HCT116 (cell line): Measurements from ENCODE around the gene GRB10. TPM values are rescaled to one million over a fixed set of nuclear protein-coding genes. Genes with fewer than 3 reads are reported as not detected.

Experiments
- ATAC-seq: fragments of 200-7000 bp; cut with Tn5 transposase; 2 replicates; pipeline ENCODE4 v1.9.1; 2020; ENCODE audit warnings: mild to moderate bottlenecking, moderate library complexity
- BruUV-seq: library from RNA; stranded (reverse); fragments of 400-500 nt; replicated peaks from 2 replicates; lab custom pipeline; 2021; lab: Mats Ljungman, UMichigan
- CTCF ChIA-PET: fragments of 300-600 bp; sonication (Branson Sonifier 250); formaldehyde crosslinking; loops from one replicate; lab custom pipeline; 2021; ENCODE audit warnings: antibody characterized with exemption; lab: Charles Lee
- POLR2A ChIA-PET: fragments of 300-600, 350-600 bp; sonication (Branson Sonifier 250); formaldehyde crosslinking; loops from one replicate; lab custom pipeline; 2021; ENCODE audit warnings: antibody characterized with exemption; lab: Charles Lee
- RAD21 ChIA-PET, 2 experiments: fragments of 300-600 bp; sonication (Branson Sonifier 250); formaldehyde crosslinking; loops; one replicate each; lab custom pipeline; 2023; ENCODE audit warnings: low total read pairs in 2 of 2; ENCODE audit not compliant: uncharacterized antibody in 2 of 2, unreplicated experiment in 2 of 2, low non-redundant PET in 1 of 2; lab: Charles Lee
- DNase-seq: peaks from one replicate; pipeline ENCODE4 v3.0.0-alpha.2; 2010; ENCODE audit warnings: low read depth, low spot score
- H2AFZ ChIP-seq: fragments of 200-600 bp; shearing (Covaris generic), sonication (generic); 2 replicates; pipeline ENCODE4 v1.6.1; 2017; ENCODE audit warnings: low read depth, mixed run types, mixed read lengths, antibody characterized with exemption, low read length; ENCODE audit not compliant: poor library complexity, severe bottlenecking
- H3K27ac ChIP-seq: 2 replicates; pipeline ENCODE4 v1.5.1; 2012; ENCODE audit warnings: low read depth, low read length
- H3K27me3 ChIP-seq: fragments of 200-600 bp; sonication (generic); 2 replicates; pipeline ENCODE4 v1.6.1; 2016; ENCODE audit warnings: mixed run types, low read length, mixed read lengths; ENCODE audit not compliant: insufficient read depth
- H3K36me3 ChIP-seq, 2 experiments: fragments of 200-500 bp in 1 of 2; fragments of 200-600 bp in 1 of 2; sonication (Bioruptor generic) in 1 of 2; sonication (generic) in 1 of 2; 2 replicates each; pipeline versions ENCODE4 v1.5.1 to v1.6.1; 2014 to 2016; ENCODE audit warnings: low read length in 2 of 2, inconsistent platforms in 1 of 2, mixed read lengths in 1 of 2, mixed run types in 1 of 2; ENCODE audit not compliant: insufficient read depth in 2 of 2, control insufficient read depth in 1 of 2
- H3K4me1 ChIP-seq, 2 experiments: fragments of 200-600 bp in 1 of 2; sonication (generic) in 1 of 2; 2 replicates each; pipeline versions ENCODE4 v1.5.1 to v1.6.1; 2012 to 2017; ENCODE audit warnings: low read length in 2 of 2, inconsistent platforms in 1 of 2, mild to moderate bottlenecking in 1 of 2, mixed read lengths in 1 of 2, mixed run types in 1 of 2, moderate library complexity in 1 of 2; ENCODE audit not compliant: insufficient read depth in 2 of 2, control insufficient read depth in 1 of 2
- H3K4me2 ChIP-seq: fragments of 200-600 bp; sonication (generic); 2 replicates; pipeline ENCODE4 v1.6.1; 2017; ENCODE audit warnings: mixed run types, low read length, mixed read lengths
- H3K4me3 ChIP-seq, 2 experiments: fragments of 200-600 bp in 1 of 2; sonication (generic) in 1 of 2; replicated peaks in 1 of 2; 2 replicates each; pipeline ENCODE4 v1.5.1; 2011 to 2016; ENCODE audit warnings: low read length in 2 of 2, control low read depth in 1 of 2, low read depth in 1 of 2, mild to moderate bottlenecking in 1 of 2, mixed read lengths in 1 of 2, mixed run types in 1 of 2
- H3K79me2 ChIP-seq: fragments of 200-600 bp; sonication (generic); 2 replicates; pipeline ENCODE4 v1.6.1; 2017; ENCODE audit warnings: mild to moderate bottlenecking, mixed run types, low read length, moderate library complexity, mixed read lengths; ENCODE audit not compliant: insufficient read depth
- H3K9ac ChIP-seq: fragments of 200-600 bp; sonication (generic); 2 replicates; pipeline ENCODE4 v1.6.1; 2016; ENCODE audit warnings: low read length, mixed read lengths
- H3K9me2 ChIP-seq: fragments of 200-600 bp; sonication (generic), shearing (Covaris generic); 2 replicates; pipeline ENCODE4 v1.6.1; 2017; ENCODE audit warnings: mixed run types, mild to moderate bottlenecking, moderate library complexity; ENCODE audit not compliant: insufficient read depth
- H3K9me3 ChIP-seq, 2 experiments: fragments of 200-500 bp in 1 of 2; fragments of 200-600 bp in 1 of 2; sonication (Bioruptor generic) in 1 of 2; sonication (generic) in 1 of 2; 2 replicates each; pipeline ENCODE4 v1.6.1; 2014 to 2017; ENCODE audit warnings: low read length in 2 of 2, mixed read lengths in 2 of 2, inconsistent platforms in 1 of 2, low read depth in 1 of 2, mild to moderate bottlenecking in 1 of 2, mixed run types in 1 of 2, moderate library complexity in 1 of 2; ENCODE audit not compliant: control insufficient read depth in 1 of 2, insufficient read depth in 1 of 2
- H4K20me1 ChIP-seq: fragments of 200-600 bp; sonication (generic), shearing (Covaris generic); 2 replicates; pipeline ENCODE4 v1.6.1; 2017; ENCODE audit warnings: mixed run types, mild to moderate bottlenecking, moderate library complexity; ENCODE audit not compliant: insufficient read depth
- CBX3 ChIP-seq: IDR thresholded peaks from 2 replicates; pipeline ENCODE4 v1.6.1; 2012; ENCODE audit warnings: low read depth
- EZH2 ChIP-seq: fragments of 200-600 bp; sonication (generic); IDR thresholded peaks from 2 replicates; pipeline ENCODE4 v1.6.1; 2017; ENCODE audit warnings: antibody characterized with exemption, mixed run types
- FOSL1 ChIP-seq: IDR thresholded peaks from 2 replicates; pipeline ENCODE4 v1.6.1; 2012; ENCODE audit warnings: low read depth
- SRF ChIP-seq: IDR thresholded peaks from 2 replicates; pipeline ENCODE4 v1.6.1; 2012; ENCODE audit warnings: low read depth
- ZFX ChIP-seq: fragments of 450-650 bp; IDR thresholded peaks from 2 replicates; pipeline ENCODE4 v1.6.1; 2017
- intact Hi-C: fragments of 100-400 bp; cut with micrococcal nuclease; formaldehyde crosslinking; loops from 2 replicates; pipeline ENCODE4 v1.10.0; 2022
- total RNA-seq: library from RNA; stranded (reverse); gene quantifications from one replicate; pipeline ENCODE4 v1.2.1, GENCODE V29; 2021; ENCODE audit not compliant: unreplicated experiment
- TF ChIP-seq, protein P1 (sequence below): IDR thresholded peaks from 2 replicates; pipeline ENCODE4 v1.6.1; 2012
- TF ChIP-seq, protein P2 (sequence below): IDR thresholded peaks from 2 replicates; pipeline ENCODE4 v1.6.1; 2011; ENCODE audit warnings: mild to moderate bottlenecking, low read length, moderate library complexity; ENCODE audit not compliant: insufficient replicate concordance; ENCODE audit errors: extremely low read depth

GRB10 gene
- total RNA-seq, 1 experiment from 2014 or later: 37.3 TPM

DNA sequence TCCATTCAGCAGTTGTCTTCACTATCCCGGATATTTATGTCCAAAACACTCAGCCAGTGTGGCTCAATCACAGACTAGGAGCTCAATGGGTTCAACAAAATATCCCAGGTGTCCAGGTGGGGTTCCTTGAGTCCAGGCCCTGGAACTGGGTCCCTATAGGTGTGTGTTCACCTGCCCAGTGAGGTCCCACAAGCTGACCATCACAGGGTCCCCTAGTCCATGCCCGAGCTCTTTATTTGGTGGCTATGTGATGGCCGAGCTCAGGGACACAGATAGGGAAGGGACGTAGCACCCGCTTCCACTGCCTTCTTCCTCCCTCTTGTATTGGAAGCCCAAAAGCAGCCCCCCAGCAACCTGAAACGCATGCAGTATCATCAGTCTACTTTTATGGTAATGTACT, 138.6 kb downstream of the GRB10 start:
- H3K9ac ChIP-seq: no peak overlapping the region
- TF ChIP-seq, protein P1, sequence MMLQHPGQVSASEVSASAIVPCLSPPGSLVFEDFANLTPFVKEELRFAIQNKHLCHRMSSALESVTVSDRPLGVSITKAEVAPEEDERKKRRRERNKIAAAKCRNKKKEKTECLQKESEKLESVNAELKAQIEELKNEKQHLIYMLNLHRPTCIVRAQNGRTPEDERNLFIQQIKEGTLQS: no peak
- TF ChIP-seq SRF (no peak), EZH2 (no peak), CBX3 (no peak), FOSL1 (no peak), ZFX (no peak)
- TF ChIP-seq, protein P2, sequence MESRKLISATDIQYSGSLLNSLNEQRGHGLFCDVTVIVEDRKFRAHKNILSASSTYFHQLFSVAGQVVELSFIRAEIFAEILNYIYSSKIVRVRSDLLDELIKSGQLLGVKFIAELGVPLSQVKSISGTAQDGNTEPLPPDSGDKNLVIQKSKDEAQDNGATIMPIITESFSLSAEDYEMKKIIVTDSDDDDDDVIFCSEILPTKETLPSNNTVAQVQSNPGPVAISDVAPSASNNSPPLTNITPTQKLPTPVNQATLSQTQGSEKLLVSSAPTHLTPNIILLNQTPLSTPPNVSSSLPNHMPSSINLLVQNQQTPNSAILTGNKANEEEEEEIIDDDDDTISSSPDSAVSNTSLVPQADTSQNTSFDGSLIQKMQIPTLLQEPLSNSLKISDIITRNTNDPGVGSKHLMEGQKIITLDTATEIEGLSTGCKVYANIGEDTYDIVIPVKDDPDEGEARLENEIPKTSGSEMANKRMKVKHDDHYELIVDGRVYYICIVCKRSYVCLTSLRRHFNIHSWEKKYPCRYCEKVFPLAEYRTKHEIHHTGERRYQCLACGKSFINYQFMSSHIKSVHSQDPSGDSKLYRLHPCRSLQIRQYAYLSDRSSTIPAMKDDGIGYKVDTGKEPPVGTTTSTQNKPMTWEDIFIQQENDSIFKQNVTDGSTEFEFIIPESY: no peak
- ATAC-seq (no peak), DNase-seq (no peak)
- no peaks in the 10 kb centered on the region for H3K27me3 ChIP-seq
- H3K4me1 ChIP-seq: no peaks in the 10 kb centered on the region
- intact Hi-C loops: no loop called here
- no peaks in the 10 kb centered on the region for H3K79me2 ChIP-seq
- no TSS peak for BruUV-seq
- no peaks in the 10 kb centered on the region for H3K9me2 ChIP-seq
- H3K27ac ChIP-seq: no peak overlapping the region
- H3K36me3 ChIP-seq: no peaks in the 10 kb centered on the region
- no peaks in the 10 kb centered on the region for H3K9me3 ChIP-seq
- H4K20me1 ChIP-seq: no peaks in the 10 kb centered on the region
- H3K4me2 ChIP-seq: no peak overlapping the region
- ChIA-PET POLR2A (no interaction called here), CTCF (no interaction called here), RAD21 (no interaction called here)
- H3K4me3 ChIP-seq: no peak overlapping the region
- H2AFZ ChIP-seq: no peak overlapping the region
